Central memory CD4-positive, alpha-beta T cell (primary cell): ENCODE results near the gene CATSPER1.

Source experiments
- DNase-seq: peaks from one replicate; pipeline ENCODE4 v3.0.0; 2022

The CATSPER1 gene

DNA sequence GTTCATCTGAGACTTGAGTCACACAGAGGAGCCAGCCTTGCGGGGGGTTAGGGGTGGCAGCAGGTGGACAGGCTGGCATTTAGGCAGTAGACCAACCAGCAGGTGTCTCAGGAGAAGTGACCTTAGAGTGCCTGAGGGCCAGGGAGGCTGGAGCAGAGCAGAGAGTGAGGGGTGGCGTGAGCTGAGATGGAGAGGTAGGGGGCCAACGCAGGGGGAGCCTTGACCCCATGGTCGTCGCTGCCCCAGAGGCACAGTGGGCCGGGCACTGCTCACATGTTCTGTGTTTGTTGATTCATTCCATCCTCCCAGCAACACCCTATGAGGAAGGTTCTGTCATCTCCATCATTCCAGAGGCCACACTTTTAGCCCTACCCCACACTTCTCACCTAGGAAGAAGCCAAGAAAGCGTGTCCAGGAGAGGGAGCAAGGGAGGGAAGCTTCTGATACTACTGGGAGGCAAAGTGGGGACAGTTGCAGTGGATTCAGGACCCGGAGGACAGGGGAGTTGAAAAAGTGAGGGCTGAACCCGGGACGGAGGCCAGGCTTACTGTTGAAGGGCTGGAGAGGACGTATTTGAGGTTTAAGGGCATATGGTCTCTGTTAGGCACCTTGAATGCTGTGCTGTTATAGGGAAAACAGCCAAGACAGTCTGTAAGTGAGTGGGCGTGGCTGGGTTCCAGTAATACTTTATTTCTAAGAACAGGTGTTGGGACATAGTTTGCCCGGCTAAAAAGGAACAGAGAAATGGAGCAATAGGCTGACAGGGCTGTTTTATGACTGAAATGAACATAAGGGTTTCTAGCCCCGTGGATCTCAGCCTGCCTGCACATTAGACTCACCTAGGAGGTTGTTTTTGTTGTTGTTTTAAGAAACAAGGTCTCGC lies 57.4 kb downstream of the CATSPER1 start:
- DNase-seq, result no peak

DNA sequence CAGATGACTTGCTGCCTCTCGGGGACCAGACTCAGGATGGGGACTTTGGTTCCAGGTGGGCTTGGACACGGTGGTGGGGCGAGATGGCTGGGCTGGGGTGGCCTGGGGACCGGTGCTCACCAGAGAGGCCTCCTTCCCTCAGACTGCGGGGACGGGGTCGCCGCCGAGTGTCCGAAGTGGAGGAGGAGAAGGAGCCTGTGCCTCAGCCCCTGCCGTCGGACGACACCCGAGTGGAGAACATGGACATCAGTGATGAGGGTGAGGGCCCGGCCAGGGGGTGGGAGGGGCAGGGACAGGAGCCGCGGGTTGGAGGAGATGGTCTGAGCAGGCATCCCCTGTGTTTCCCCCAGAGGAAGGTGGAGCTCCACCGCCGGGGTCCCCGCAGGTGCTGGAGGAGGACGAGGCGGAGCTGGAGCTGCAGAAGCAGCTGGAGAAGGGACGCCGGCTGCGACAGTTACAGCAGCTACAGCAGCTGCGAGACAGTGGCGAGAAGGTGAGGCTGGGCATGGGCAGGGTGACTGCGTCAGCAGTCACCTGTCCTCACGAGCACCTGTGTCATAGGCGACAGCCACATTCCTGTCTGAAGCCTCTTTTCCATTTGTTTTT lies 58.8 kb downstream of the CATSPER1 start:
- no peak for DNase-seq
